SK-N-SH (cell line): ENCODE results near the gene SRGN. TPM values are rescaled to one million over a fixed set of nuclear protein-coding genes. Genes with fewer than 3 reads are reported as not detected.

Source experiments
- CTCF ChIA-PET: fragments of 300-600, 350-600 bp; formaldehyde crosslinking; extraction: SDS; loops from one replicate; lab custom pipeline; 2021; lab: Yijun Ruan, JAX
- POLR2A ChIA-PET: fragments of 350-600 bp; sonication (Branson Sonifier 250); formaldehyde crosslinking; extraction: SDS; loops from one replicate; lab custom pipeline; 2020; ENCODE audit warnings: antibody characterized with exemption, inconsistent platforms; lab: Yijun Ruan, JAX
- DNase-seq: peaks from one replicate; pipeline ENCODE4 v3.0.0; 2012
- H2AFZ ChIP-seq: fragments of 200-600 bp; sonication (generic); 2 replicates; pipeline ENCODE4 v1.8.1; 2016; ENCODE audit warnings: antibody characterized with exemption, mild to moderate bottlenecking, low read depth
- H3F3A ChIP-seq: fragments of 200-600 bp; sonication (generic); replicated peaks from 2 replicates; pipeline ENCODE3; 2016; ENCODE audit warnings: antibody characterized with exemption, mild to moderate bottlenecking; ENCODE audit not compliant: insufficient read depth
- H3K27ac ChIP-seq, 2 experiments: fragments of 200-500 bp in 1 of 2; fragments of 200-600 bp in 1 of 2; sonication (Bioruptor generic) in 1 of 2; sonication (generic), shearing (Covaris generic) in 1 of 2; 2 replicates each; pipeline versions ENCODE4 v1.5.1 to v1.6.1; 2014 to 2016; ENCODE audit warnings: low read depth in 2 of 2, inconsistent platforms in 1 of 2, low read length in 1 of 2, mild to moderate bottlenecking in 1 of 2, mixed read lengths in 1 of 2
- H3K27me3 ChIP-seq: fragments of 200-600 bp; sonication (generic), shearing (Covaris generic); 2 replicates; pipeline ENCODE4 v1.6.1; 2016; ENCODE audit warnings: mixed run types; ENCODE audit not compliant: insufficient read depth
- H3K36me3 ChIP-seq, 2 experiments: fragments of 200-500 bp in 1 of 2; fragments of 200-600 bp in 1 of 2; sonication (Bioruptor generic) in 1 of 2; sonication (generic) in 1 of 2; replicated peaks in 1 of 2; 2 replicates each; pipeline versions ENCODE3 to v1.5.1; 2014 to 2016; ENCODE audit warnings: low read length in 1 of 2, mild to moderate bottlenecking in 1 of 2; ENCODE audit not compliant: insufficient read depth in 2 of 2, control insufficient read depth in 1 of 2
- H3K4me1 ChIP-seq, 2 experiments: fragments of 200-500 bp in 1 of 2; fragments of 200-600 bp in 1 of 2; sonication (Bioruptor generic) in 1 of 2; sonication (generic), shearing (Covaris generic) in 1 of 2; 2 replicates each; pipeline versions ENCODE4 v1.5.1 to v1.6.1; 2014 to 2016; ENCODE audit warnings: low read depth in 1 of 2, low read length in 1 of 2, mixed run types in 1 of 2; ENCODE audit not compliant: insufficient read depth in 2 of 2, control insufficient read depth in 1 of 2
- H3K4me2 ChIP-seq: fragments of 200-600 bp; sonication (generic), shearing (Covaris generic); 2 replicates; pipeline ENCODE4 v1.6.1; 2017; ENCODE audit warnings: mixed run types
- H3K4me3 ChIP-seq, 2 experiments: fragments of 200-500 bp in 1 of 2; fragments of 200-600 bp in 1 of 2; sonication (Bioruptor generic) in 1 of 2; sonication (generic), shearing (Covaris generic) in 1 of 2; 2 replicates each; pipeline versions ENCODE4 v1.5.1 to v1.8.1; 2014 to 2016; ENCODE audit warnings: low read depth in 2 of 2, inconsistent platforms in 1 of 2, low read length in 1 of 2, mild to moderate bottlenecking in 1 of 2, mixed read lengths in 1 of 2, moderate library complexity in 1 of 2
- H3K79me2 ChIP-seq: fragments of 200-600 bp; sonication (generic); 2 replicates; pipeline ENCODE4 v1.8.1; 2017; ENCODE audit warnings: mild to moderate bottlenecking; ENCODE audit not compliant: insufficient read depth
- H3K9ac ChIP-seq: fragments of 200-600 bp; sonication (generic); 2 replicates; pipeline ENCODE4 v1.6.1; 2017; ENCODE audit warnings: mixed run types
- H3K9me2 ChIP-seq: fragments of 200-600 bp; sonication (generic); 2 replicates; pipeline ENCODE4 v1.6.1; 2017; ENCODE audit warnings: mixed run types
- H3K9me3 ChIP-seq: fragments of 200-600 bp; sonication (generic); 2 replicates; pipeline ENCODE4 v1.6.1; 2017; ENCODE audit warnings: mixed run types, mild to moderate bottlenecking, moderate library complexity
- H4K20me1 ChIP-seq: fragments of 200-600 bp; sonication (generic); 2 replicates; pipeline ENCODE4 v1.6.1; 2017; ENCODE audit warnings: mild to moderate bottlenecking, mixed run types; ENCODE audit not compliant: insufficient read depth
- EP300 ChIP-seq, 2 experiments: IDR thresholded peaks; 2 replicates each; pipeline versions ENCODE4 v1.4.0 to v1.6.1; 2012; ENCODE audit warnings: borderline replicate concordance in 1 of 2, low read depth in 1 of 2, low read length in 1 of 2
- FOSL2 ChIP-seq: IDR thresholded peaks from 2 replicates; pipeline ENCODE4 v1.4.0; 2012; ENCODE audit warnings: low read depth, mild to moderate bottlenecking, moderate library complexity, borderline replicate concordance
- MXI1 ChIP-seq: IDR thresholded peaks from 2 replicates; pipeline ENCODE4 v1.6.1; 2012; ENCODE audit warnings: mild to moderate bottlenecking, low read depth, low read length, improper control_type of control experiment
- NRF1 ChIP-seq: IDR thresholded peaks from 2 replicates; pipeline ENCODE4 v1.6.1; 2012; ENCODE audit warnings: low read depth, mild to moderate bottlenecking, low read length
- RCOR1 ChIP-seq: fragments of 150-350 bp; IDR thresholded peaks from 2 replicates; pipeline ENCODE4 v1.6.1; 2017; ENCODE audit warnings: antibody characterized with exemption, low read length
- SIN3A ChIP-seq: IDR thresholded peaks from 2 replicates; pipeline ENCODE4 v1.6.1; 2012; ENCODE audit warnings: low read depth, mild to moderate bottlenecking, low read length, moderate library complexity, borderline replicate concordance
- SMC3 ChIP-seq: IDR thresholded peaks from 2 replicates; pipeline ENCODE4 v1.6.1; 2012; ENCODE audit warnings: low read depth, low read length, improper control_type of control experiment
- TCF12 ChIP-seq: IDR thresholded peaks from 2 replicates; pipeline ENCODE4 v1.4.0; 2012
- TEAD4 ChIP-seq: IDR thresholded peaks from 2 replicates; pipeline ENCODE4 v1.4.0; 2012; ENCODE audit warnings: mild to moderate bottlenecking, borderline replicate concordance; ENCODE audit not compliant: insufficient read depth
- YY1 ChIP-seq: IDR thresholded peaks from 2 replicates; pipeline ENCODE4 v1.4.0; 2012; ENCODE audit warnings: low read depth, mild to moderate bottlenecking
- WGBS: methylation state at CpG from one replicate; pipeline ENCODE4 v1.1.6; 2017; ENCODE audit warnings: low lambda C conversion rate; 5-methylcytosine and 5-hydroxymethylcytosine counted together
- polyA plus RNA-seq, 3 experiments: library from polyadenylated mRNA; depleted of rRNA; stranded (reverse); fragments of >200 nt; gene quantifications; 2 replicates each; pipeline ENCODE4 v1.2.3, GENCODE V29; 2012
- TF ChIP-seq, protein P1 (sequence below): fragments of 150-350 bp; IDR thresholded peaks from 2 replicates; pipeline ENCODE4 v1.6.1; 2017; ENCODE audit warnings: antibody characterized with exemption, low read length, low read depth, borderline replicate concordance
- TF ChIP-seq, protein P2 (sequence below): fragments of 150-350 bp; IDR thresholded peaks from 2 replicates; pipeline ENCODE4 v1.6.1; 2016; ENCODE audit warnings: mild to moderate bottlenecking, low read depth, low read length

The SRGN gene
- polyA plus RNA-seq, 1 of the 3 experiments (the other 2 are of a cell fraction) = 0.10 TPM

DNA sequence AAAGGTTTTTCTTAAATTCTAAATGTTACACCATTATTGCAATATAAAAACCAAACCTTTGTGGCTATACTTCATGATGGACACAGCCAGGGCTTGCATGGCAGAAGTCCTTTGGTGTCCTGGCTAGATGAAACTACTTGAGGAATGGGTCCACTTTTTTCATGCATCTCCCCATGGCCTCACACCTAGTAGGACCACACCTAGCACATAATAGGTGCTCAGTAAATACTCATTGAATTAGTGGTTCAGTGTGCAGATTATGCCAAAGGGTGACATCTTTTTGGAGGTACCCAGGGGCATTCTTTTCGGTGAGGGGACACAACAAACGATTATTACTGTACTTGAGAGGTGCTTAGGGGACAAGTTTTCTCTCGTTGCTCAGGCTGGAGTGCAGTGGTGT lies 20.7 kb upstream of the SRGN start:
- Histone ChIP-seq H3K27ac (no peak overlapping the region), H3K9me2 (no peaks in the 10 kb centered on the region), H4K20me1 (no peaks in the 10 kb centered on the region), H3K4me3 (no peak overlapping the region), H3K4me1 (no peaks in the 10 kb centered on the region; a peak in 2 of 4 replicates), H3K9me3 (no peaks in the 10 kb centered on the region), H3K79me2 (no peaks in the 10 kb centered on the region), H3K9ac (no peak overlapping the region), H2AFZ (no peak overlapping the region), H3K4me2 (no peak overlapping the region), H3K36me3 (no peaks in the 10 kb centered on the region), H3F3A (peaks cover 3% of the 10 kb centered on the region), H3K27me3 (no peaks in the 10 kb centered on the region)
- ChIA-PET CTCF (no interaction called here), POLR2A (no interaction called here)
- TF ChIP-seq FOSL2 (no peak), MXI1 (no peak), RCOR1 (no peak), SMC3 (no peak), NRF1 (no peak), TEAD4 (no peak), SIN3A (no peak)
- TF ChIP-seq, protein P1, sequence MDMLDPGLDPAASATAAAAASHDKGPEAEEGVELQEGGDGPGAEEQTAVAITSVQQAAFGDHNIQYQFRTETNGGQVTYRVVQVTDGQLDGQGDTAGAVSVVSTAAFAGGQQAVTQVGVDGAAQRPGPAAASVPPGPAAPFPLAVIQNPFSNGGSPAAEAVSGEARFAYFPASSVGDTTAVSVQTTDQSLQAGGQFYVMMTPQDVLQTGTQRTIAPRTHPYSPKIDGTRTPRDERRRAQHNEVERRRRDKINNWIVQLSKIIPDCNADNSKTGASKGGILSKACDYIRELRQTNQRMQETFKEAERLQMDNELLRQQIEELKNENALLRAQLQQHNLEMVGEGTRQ = no peak
- TF ChIP-seq, protein P2, sequence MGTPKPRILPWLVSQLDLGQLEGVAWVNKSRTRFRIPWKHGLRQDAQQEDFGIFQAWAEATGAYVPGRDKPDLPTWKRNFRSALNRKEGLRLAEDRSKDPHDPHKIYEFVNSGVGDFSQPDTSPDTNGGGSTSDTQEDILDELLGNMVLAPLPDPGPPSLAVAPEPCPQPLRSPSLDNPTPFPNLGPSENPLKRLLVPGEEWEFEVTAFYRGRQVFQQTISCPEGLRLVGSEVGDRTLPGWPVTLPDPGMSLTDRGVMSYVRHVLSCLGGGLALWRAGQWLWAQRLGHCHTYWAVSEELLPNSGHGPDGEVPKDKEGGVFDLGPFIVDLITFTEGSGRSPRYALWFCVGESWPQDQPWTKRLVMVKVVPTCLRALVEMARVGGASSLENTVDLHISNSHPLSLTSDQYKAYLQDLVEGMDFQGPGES = no peak
- DNase-seq = no peak
- WGBS = 47% methylated on average over 3 of the region's 3 CpGs

DNA sequence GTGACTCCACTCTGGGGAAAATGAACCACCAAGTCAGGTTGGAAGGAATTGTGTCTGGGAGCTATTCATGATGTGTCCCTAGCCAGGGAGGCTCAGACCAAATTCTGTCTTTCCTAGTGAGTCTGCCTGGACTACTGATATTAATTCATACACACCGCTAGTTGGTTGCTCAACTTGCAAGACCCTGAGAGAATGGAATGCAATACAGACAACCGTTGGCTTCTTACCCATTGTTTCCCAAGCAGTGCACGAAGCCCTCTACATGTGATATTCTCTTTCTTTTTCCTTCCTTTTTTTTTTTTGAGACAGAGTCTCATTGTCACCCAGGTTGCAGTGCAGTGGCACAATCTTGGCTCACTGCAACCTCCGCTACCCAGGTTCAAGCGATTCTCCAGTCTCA lies 19.4 kb upstream of the SRGN start:
- POLR2A ChIA-PET = no interaction called here
- no peak overlapping the region for H3K9ac ChIP-seq

More for the DNA sequence above, 19.4 kb upstream of the SRGN start:
- H3K4me2 ChIP-seq = no peak overlapping the region
- 85% methylated on average over 5 of the region's 5 CpGs for WGBS
- no peaks in the 10 kb centered on the region for H3K9me3 ChIP-seq
- H3K4me3 ChIP-seq = no peak overlapping the region
- no peaks in the 10 kb centered on the region for H4K20me1 ChIP-seq
- H3K27ac ChIP-seq = no peak overlapping the region
- TF ChIP-seq SMC3 = no peak
- TF ChIP-seq TCF12 = no peak
- no peak for TF ChIP-seq EP300 (IDR thresholded peaks at IDR 0.05; ENCODE audit: borderline replicate concordance in 1 of 2, low read depth in 1 of 2, low read length in 1 of 2)
- TF ChIP-seq YY1 = no peak
- no peak overlapping the region for H2AFZ ChIP-seq
- no peaks in the 10 kb centered on the region for H3K9me2 ChIP-seq
- H3K36me3 ChIP-seq = no peaks in the 10 kb centered on the region
- CTCF ChIA-PET = no interaction called here
- no peaks in the 10 kb centered on the region for H3K27me3 ChIP-seq
- DNase-seq = no peak
- peaks cover 3% of the 10 kb centered on the region for H3F3A ChIP-seq
- no peaks in the 10 kb centered on the region for H3K79me2 ChIP-seq
- no peaks in the 10 kb centered on the region; a peak in 2 of 4 replicates for H3K4me1 ChIP-seq
